Activated CD4-positive, alpha-beta T cell treated with anti-CD3 and anti-CD28 coated beads for 4 hours (primary cell): ENCODE measurements around the gene UNC93B1.

Source experiments
- DNase-seq, 2 donors: peaks; one replicate each; pipeline ENCODE4 v3.0.0-alpha.2; 2020

UNC93B1 gene

GRCh38 chr11:68003846-68004550 is at the start of gene UNC93B1:
TSS of gene UNC93B1 (minus strand) at chr11:68004097. CDS start at chr11:68004043, 54 bp downstream.
- peak; percentile 69 to 73 for DNase-seq

- no peak for DNase-seq
Observed at GRCh38 chr11:68053117-68053516, 49.2 kb upstream of the UNC93B1 start.

- no peak for DNase-seq
Observed at GRCh38 chr11:68052137-68052873, 48.4 kb upstream of the UNC93B1 start.

- no peak for DNase-seq
Observed at GRCh38 chr11:68051191-68052136, 47.6 kb upstream of the UNC93B1 start.

GRCh38 chr11:68050371-68050841 is 46.5 kb upstream of the UNC93B1 start:
- DNase-seq = no peak

- no peak for DNase-seq
Observed at GRCh38 chr11:68049509-68050370, 45.8 kb upstream of the UNC93B1 start.

GRCh38 chr11:68048681-68049508 is 45.0 kb upstream of the UNC93B1 start:
- DNase-seq = no peak

GRCh38 chr11:68047437-68048290 is 43.8 kb upstream of the UNC93B1 start:
- no peak for DNase-seq

GRCh38 chr11:68044898-68045351 is 41.0 kb upstream of the UNC93B1 start:
- DNase-seq = no peak

- DNase-seq = no peak
Observed at GRCh38 chr11:68044145-68044813, 40.4 kb upstream of the UNC93B1 start.

- DNase-seq = no peak
Observed at GRCh38 chr11:68043349-68044144, 39.6 kb upstream of the UNC93B1 start.

- no peak for DNase-seq
Observed at GRCh38 chr11:68043029-68043348, 39.1 kb upstream of the UNC93B1 start.

- no peak for DNase-seq
Observed at GRCh38 chr11:68042219-68043028, 38.5 kb upstream of the UNC93B1 start.

- DNase-seq = no peak
Observed at GRCh38 chr11:68041617-68042218, 37.8 kb upstream of the UNC93B1 start.

- no peak for DNase-seq
Observed at GRCh38 chr11:68040957-68041591, 37.2 kb upstream of the UNC93B1 start.

GRCh38 chr11:68040101-68040956 is 36.4 kb upstream of the UNC93B1 start:
- DNase-seq = peak in 1 of 2 donors; percentile 43
